ENCODE results near the gene HOXD9.

The HOXD9 gene

GRCh38 chr2:176172007-176172894, 49.7 kb downstream of the HOXD9 start:
- DNase-seq = no peak

GRCh38 chr2:176172895-176173566, 50.5 kb downstream of the HOXD9 start:
- no peak for DNase-seq

GRCh38 chr2:176173567-176174381, 51.3 kb downstream of the HOXD9 start:
- no peak for DNase-seq

GRCh38 chr2:176174382-176174823, 51.9 kb downstream of the HOXD9 start:
- DNase-seq = no peak
